ENCODE results near the gene SRSF5. TPM values are rescaled to one million over a fixed set of nuclear protein-coding genes. Genes with fewer than 3 reads are reported as not detected.

SRSF5 gene
- total and polyA plus RNA-seq, 2 of the 8 experiments (the other 6 are each of a cell fraction or from before 2014, with no cell fraction given): 101 to 238 TPM

GRCh38 chr14:69792887-69793421, 26.0 kb downstream of the SRSF5 start (continued):
- TF ChIP-seq CHD7 (IDR thresholded peaks at IDR 0.05; ENCODE audit: insufficient replicate concordance, low read length): no peak
- TF ChIP-seq, protein P1, sequence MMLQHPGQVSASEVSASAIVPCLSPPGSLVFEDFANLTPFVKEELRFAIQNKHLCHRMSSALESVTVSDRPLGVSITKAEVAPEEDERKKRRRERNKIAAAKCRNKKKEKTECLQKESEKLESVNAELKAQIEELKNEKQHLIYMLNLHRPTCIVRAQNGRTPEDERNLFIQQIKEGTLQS (IDR thresholded peaks at IDR 0.05; ENCODE audit: insufficient read depth, low read depth, low read length): no peak
- TF ChIP-seq KDM5A (IDR thresholded peaks at IDR 0.05; ENCODE audit: low read length): no peak
- no peak for TF ChIP-seq JUN (IDR thresholded peaks at IDR 0.05; ENCODE audit: low read depth, low read length)
- no peak for TF ChIP-seq SUZ12 (IDR thresholded peaks at IDR 0.05; ENCODE audit: low read length)
- no peak for TF ChIP-seq BACH1 (IDR thresholded peaks at IDR 0.05; ENCODE audit: low read length)
- no peak for TF ChIP-seq KDM4A (IDR thresholded peaks at IDR 0.05; ENCODE audit: low read depth, low read length, severe bottlenecking)
- no peak for TF ChIP-seq MAFK (IDR thresholded peaks at IDR 0.05; ENCODE audit: low read depth, low read length)
- TF ChIP-seq TBP (IDR thresholded peaks at IDR 0.05; ENCODE audit: low read depth, low read length): no peak
- TF ChIP-seq GABPA (IDR thresholded peaks at IDR 0.05; ENCODE audit: borderline replicate concordance, insufficient read depth, low read length): no peak
- no peak for TF ChIP-seq TEAD4 (IDR thresholded peaks at IDR 0.05; ENCODE audit: low read depth, low read length)

All from H1 (cell line).